Embryonic facial prominence (tissue), 1 donor: ENCODE measurements around the gene ISG15.
"Not testable (repeated sequence)": the region's sequence is repeated elsewhere in the genome, so short reads cannot be mapped to it uniquely, and the experiment has no call there.

Experiments used
- DNase-seq: peaks from one replicate; pipeline ENCODE4 v3.0.0-alpha.2; 2016; ENCODE audit errors: extremely low spot score

Gene ISG15

GRCh38 chr1:1011396-1011949 lies 1.8 kb upstream of the ISG15 start:
- DNase-seq, result no peak

DNA sequence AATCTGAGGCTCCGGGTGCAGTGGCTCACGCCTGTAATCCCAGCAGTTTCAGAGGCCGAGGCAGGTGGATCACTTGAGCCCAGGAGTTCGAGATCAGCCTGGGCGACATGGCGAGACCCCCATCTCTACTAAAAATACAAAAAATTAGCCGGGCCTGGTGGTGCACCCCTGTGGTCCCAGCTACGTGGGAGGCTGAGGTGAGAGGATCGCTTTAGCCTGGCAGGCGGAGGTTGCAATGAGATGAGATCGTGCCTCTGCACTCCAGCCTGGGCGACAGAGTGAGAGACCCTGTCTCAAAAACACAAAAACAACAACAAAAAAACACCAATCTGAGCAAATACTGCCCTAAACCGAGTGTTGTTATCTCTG lies 577 bp upstream of the ISG15 start:
- not testable (repeated sequence) for DNase-seq

- DNase-seq, result no peak
Measured at GRCh38 chr1:1013922-1014648, 788 bp downstream of the ISG15 start.

DNA sequence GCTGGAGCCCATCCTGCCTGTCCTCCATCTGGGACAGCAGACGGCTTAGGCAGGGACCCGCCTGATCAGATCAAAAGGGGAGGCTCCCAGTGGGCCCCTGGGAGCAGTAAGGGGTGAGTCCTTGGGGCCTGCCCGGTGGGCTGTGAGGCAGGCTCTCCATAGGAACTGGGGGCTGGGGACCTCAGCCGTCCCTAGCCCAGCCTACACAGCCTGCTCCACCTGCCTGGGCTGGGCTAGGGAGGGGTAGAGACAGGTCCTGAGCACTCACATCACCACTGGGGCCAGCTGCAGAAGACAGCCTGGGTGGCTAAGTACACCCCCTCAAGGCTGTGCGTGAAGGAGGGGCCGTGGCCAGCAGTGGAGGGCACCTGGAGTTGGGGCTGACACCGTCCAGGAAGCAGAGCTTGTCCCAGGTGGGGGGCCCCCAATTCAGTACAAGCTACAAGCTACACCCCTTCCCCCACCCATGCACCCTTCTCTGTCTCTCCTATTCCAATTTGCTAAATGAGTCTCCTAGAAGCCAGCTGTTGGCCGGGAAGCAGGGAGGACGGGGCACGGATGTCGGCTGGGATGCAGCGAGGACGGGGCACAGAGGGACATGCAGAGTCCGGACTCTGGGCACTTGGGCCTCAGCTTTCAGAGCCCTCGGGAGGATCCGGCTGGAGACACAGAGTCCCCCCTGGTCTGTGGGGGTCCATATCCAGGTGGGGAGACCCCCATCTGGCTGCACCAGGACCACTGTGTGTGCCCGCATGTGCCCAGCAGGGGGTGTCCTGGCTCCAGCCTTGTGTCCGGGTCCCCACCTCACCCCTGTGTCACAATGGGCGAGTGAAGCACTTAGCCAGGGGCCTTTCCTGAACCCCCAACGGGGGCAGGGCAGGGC lies 1.7 kb downstream of the ISG15 start:
- DNase-seq, result no peak

- not testable (repeated sequence) for DNase-seq
Measured at GRCh38 chr1:1017397-1018320, 4.4 kb downstream of the ISG15 start.

GRCh38 chr1:1018321-1018685 lies 5.0 kb downstream of the ISG15 start:
- not testable (repeated sequence) for DNase-seq

GRCh38 chr1:1019122-1019999 lies 6.1 kb downstream of the ISG15 start:
- no peak for DNase-seq

DNA sequence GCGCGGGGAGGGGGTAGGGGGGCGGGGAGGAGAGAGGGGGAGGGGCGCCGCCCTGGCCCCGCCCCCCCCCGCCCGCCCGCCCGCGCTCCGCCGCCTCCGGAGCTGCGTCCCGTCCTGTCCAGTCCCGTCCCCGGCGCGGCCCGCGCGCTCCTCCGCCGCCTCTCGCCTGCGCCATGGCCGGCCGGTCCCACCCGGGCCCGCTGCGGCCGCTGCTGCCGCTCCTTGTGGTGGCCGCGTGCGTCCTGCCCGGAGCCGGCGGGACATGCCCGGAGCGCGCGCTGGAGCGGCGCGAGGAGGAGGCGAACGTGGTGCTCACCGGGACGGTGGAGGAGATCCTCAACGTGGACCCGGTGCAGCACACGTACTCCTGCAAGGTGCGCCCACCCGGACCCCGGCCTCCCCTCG lies 6.7 kb downstream of the ISG15 start, which contains the start of gene AGRN:
Gene AGRN, plus strand, starts transcription at position 121 of the 405 bp plus-strand sequence. Its CDS starts 53 bp downstream, at position 174.
- no peak for DNase-seq

GRCh38 chr1:1020415-1021009 lies 7.2 kb downstream of the ISG15 start:
- DNase-seq, result no peak

GRCh38 chr1:1021010-1021919 lies 8.0 kb downstream of the ISG15 start:
- DNase-seq, result no peak

DNA sequence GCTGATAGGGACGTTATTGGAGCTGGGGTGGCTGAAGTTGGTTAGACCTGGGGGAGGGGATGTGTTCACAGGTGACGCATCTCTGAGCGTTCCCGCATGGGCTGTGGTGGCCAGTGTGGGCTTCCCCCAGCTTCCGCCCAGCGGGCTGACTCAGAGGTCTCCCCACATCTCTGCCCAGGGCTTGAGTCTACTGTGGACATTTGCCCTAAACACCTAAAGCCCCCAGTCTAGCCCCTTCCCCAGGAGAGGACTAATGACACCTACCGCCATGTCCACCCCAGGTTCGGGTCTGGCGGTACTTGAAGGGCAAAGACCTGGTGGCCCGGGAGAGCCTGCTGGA lies 8.6 kb downstream of the ISG15 start:
- no peak for DNase-seq

GRCh38 chr1:1022302-1023009 lies 9.2 kb downstream of the ISG15 start:
- DNase-seq, result no peak

- no peak for DNase-seq
Measured at GRCh38 chr1:1023700-1024099, 10.4 kb downstream of the ISG15 start.

GRCh38 chr1:1024149-1024770 lies 11.0 kb downstream of the ISG15 start:
- no peak for DNase-seq

GRCh38 chr1:1024771-1025699 lies 11.7 kb downstream of the ISG15 start:
- DNase-seq, result no peak

- DNase-seq, result no peak
Measured at GRCh38 chr1:1025730-1026129, 12.4 kb downstream of the ISG15 start.
